Type B pancreatic cell (in vitro differentiated cells): ENCODE results near the gene GCAT. TPM values are rescaled to one million over a fixed set of nuclear protein-coding genes. Genes with fewer than 3 reads are reported as not detected.
A peak's percentile ranks its signal among the peaks of the same experiment; 100 is the strongest.

Experiments
- DNase-seq: peaks from one replicate; pipeline ENCODE4 v3.0.0; 2021; ENCODE audit warnings: mixed read lengths; ENCODE audit not compliant: unreplicated experiment; ENCODE audit errors: extremely low spot score
- H3K27ac Mint-ChIP-seq: 2 replicates; pipeline ENCODE4 v1.8.0; 2021; ENCODE audit warnings: mild to moderate bottlenecking, mixed read lengths
- H3K27me3 Mint-ChIP-seq: 2 replicates; pipeline ENCODE4 v1.8.0; 2021; ENCODE audit warnings: mixed read lengths
- H3K36me3 Mint-ChIP-seq: 2 replicates; pipeline ENCODE4 v1.8.0; 2021; ENCODE audit warnings: mixed read lengths
- H3K4me1 Mint-ChIP-seq: one replicate; pipeline ENCODE4 v1.8.0; 2021; ENCODE audit warnings: mixed read lengths; ENCODE audit not compliant: unreplicated experiment
- H3K4me3 Mint-ChIP-seq: 2 replicates; pipeline ENCODE4 v1.8.0; 2021; ENCODE audit warnings: mild to moderate bottlenecking, mixed read lengths
- H3K9me3 Mint-ChIP-seq: 2 replicates; pipeline ENCODE4 v1.8.0; 2021; ENCODE audit warnings: mixed read lengths
- CTCF ChIP-seq: fragments of 200-600 bp; sonication (generic); conservative IDR thresholded peaks from 2 replicates; pipeline ENCODE4 v1.5.0; 2021; ENCODE audit warnings: antibody characterized with exemption, mild to moderate bottlenecking
- total RNA-seq: library from RNA; stranded (reverse); gene quantifications from 2 replicates; pipeline ENCODE4 v1.2.1, GENCODE V29; 2021; ENCODE audit warnings: low replicate concordance

GCAT gene
- total RNA-seq, 1 donor from 2014 or later: 27.4 TPM

GRCh38 chr22:37844904-37845329, 37.2 kb downstream of the GCAT start:
- no peak for TF ChIP-seq CTCF
- peaks cover 16% of the 10 kb centered on the region for H3K36me3 Mint-ChIP-seq
- peak overlapping the region; percentile 88 for H3K4me3 Mint-ChIP-seq
- H3K9me3 Mint-ChIP-seq: peaks cover 4% of the 10 kb centered on the region
- DNase-seq: no peak
- no peaks in the 10 kb centered on the region for H3K27me3 Mint-ChIP-seq
- peak overlapping the region; percentile 87 for H3K27ac Mint-ChIP-seq
- peaks cover 21% of the 10 kb centered on the region for H3K4me1 Mint-ChIP-seq

GRCh38 chr22:37846433-37846832, 38.7 kb downstream of the GCAT start:
- no peak overlapping the region for H3K27ac Mint-ChIP-seq
- no peak for DNase-seq
- peak overlapping the region; percentile 51 for H3K4me3 Mint-ChIP-seq
- peaks cover 30% of the 10 kb centered on the region for H3K4me1 Mint-ChIP-seq
- TF ChIP-seq CTCF: no peak
- H3K9me3 Mint-ChIP-seq: peaks cover 4% of the 10 kb centered on the region
- peaks cover 20% of the 10 kb centered on the region for H3K36me3 Mint-ChIP-seq
- H3K27me3 Mint-ChIP-seq: no peaks in the 10 kb centered on the region

- Mint-ChIP-seq H3K4me3 (peak overlapping the region; percentile 96), H3K9me3 (peaks cover 4% of the 10 kb centered on the region), H3K4me1 (peaks cover 21% of the 10 kb centered on the region), H3K27ac (peak overlapping the region; percentile 91), H3K36me3 (peaks cover 24% of the 10 kb centered on the region), H3K27me3 (no peaks in the 10 kb centered on the region)
- no peak for TF ChIP-seq CTCF
- no peak for DNase-seq
These were observed 40.9 kb downstream of the GCAT start for GRCh38 chr22:37848587-37849088.

GRCh38 chr22:37849089-37849751, 41.5 kb downstream of the GCAT start, which contains the start of gene EIF3L:
Gene EIF3L (plus strand): TSS chr22:37849419. CDS start chr22:37849450, 31 bp downstream.
- H3K27ac Mint-ChIP-seq: peak within 1 kb of the TSS; percentile 91
- peak within 1 kb of the TSS; percentile 96 for H3K4me3 Mint-ChIP-seq
- H3K36me3 Mint-ChIP-seq: peaks cover 29% of the 10 kb centered on the region
- DNase-seq: peak; percentile 91
- H3K27me3 Mint-ChIP-seq: no peaks in the 10 kb centered on the region
- H3K4me1 Mint-ChIP-seq: peaks cover 21% of the 10 kb centered on the region
- H3K9me3 Mint-ChIP-seq: peaks cover 4% of the 10 kb centered on the region
- TF ChIP-seq CTCF: no peak

- DNase-seq: no peak
- peaks cover 40% of the 10 kb centered on the region for H3K36me3 Mint-ChIP-seq
- H3K9me3 Mint-ChIP-seq: peaks cover 4% of the 10 kb centered on the region
- no peaks in the 10 kb centered on the region for H3K27me3 Mint-ChIP-seq
- peaks cover 21% of the 10 kb centered on the region for H3K4me1 Mint-ChIP-seq
- TF ChIP-seq CTCF: no peak
- H3K27ac Mint-ChIP-seq: peak overlapping the region; percentile 16
- H3K4me3 Mint-ChIP-seq: peak overlapping the region; percentile 96
These were observed 43.1 kb downstream of the GCAT start for GRCh38 chr22:37850801-37851200.
